GM12873 (cell line): ENCODE data around the gene SEC14L2.

Experiments
- CTCF ChIP-seq: IDR thresholded peaks from 2 replicates; pipeline ENCODE4 v1.5.1; 2012; ENCODE audit warnings: low read depth, mild to moderate bottlenecking, moderate library complexity, low read length, control low read depth; ENCODE audit not compliant: insufficient read depth; ENCODE audit errors: missing control alignments

The SEC14L2 gene

GRCh38 chr22:30455075-30455840 is 58.4 kb downstream of the SEC14L2 start:
- TF ChIP-seq CTCF = no peak

GRCh38 chr22:30457981-30458380 is 61.2 kb downstream of the SEC14L2 start:
- TF ChIP-seq CTCF = no peak

GRCh38 chr22:30459181-30460052 is 62.6 kb downstream of the SEC14L2 start:
- TF ChIP-seq CTCF = no peak

- TF ChIP-seq CTCF = no peak
Observed at GRCh38 chr22:30460147-30460546, 63.3 kb downstream of the SEC14L2 start.

- TF ChIP-seq CTCF = no peak
Observed at GRCh38 chr22:30469165-30469564, 72.3 kb downstream of the SEC14L2 start.

GRCh38 chr22:30470655-30471054 is 73.8 kb downstream of the SEC14L2 start:
- no peak for TF ChIP-seq CTCF

- TF ChIP-seq CTCF = no peak
Observed at GRCh38 chr22:30471616-30472318, 74.9 kb downstream of the SEC14L2 start, which contains the start of gene SEC14L3. Gene SEC14L3 (minus strand): TSS chr22:30472017. CDS start chr22:30471958, 59 bp downstream.
